WTC11 (cell line): Measurements from ENCODE around the gene CACNA1C. TPM values are rescaled to one million over a fixed set of nuclear protein-coding genes. Genes with fewer than 3 reads are reported as not detected.

Experiments used
- ATAC-seq: fragments of 200-7000 bp; cut with Tn5 transposase; 2 replicates; pipeline ENCODE4 v1.10.0; 2021; ENCODE audit warnings: mild to moderate bottlenecking, moderate library complexity
- CTCF ChIA-PET: fragments of 300-600 bp; sonication (Branson Sonifier 250); formaldehyde crosslinking; loops from one replicate; lab custom pipeline; 2021; ENCODE audit warnings: antibody characterized with exemption; lab: Charles Lee
- POLR2A ChIA-PET: fragments of 350-600 bp; sonication (Branson Sonifier 250); formaldehyde crosslinking; loops from one replicate; lab custom pipeline; 2021; ENCODE audit warnings: antibody characterized with exemption; lab: Charles Lee
- DNase-seq: peaks from one replicate; pipeline ENCODE4 v3.0.0; 2021; ENCODE audit warnings: low spot score
- H3K27ac Mint-ChIP-seq: 2 replicates; pipeline ENCODE4 v1.8.0; 2021; ENCODE audit warnings: mixed read lengths
- H3K27me3 Mint-ChIP-seq: 2 replicates; pipeline ENCODE4 v1.8.0; 2021; ENCODE audit warnings: low read depth, mild to moderate bottlenecking, moderate library complexity, mixed read lengths
- H3K36me3 Mint-ChIP-seq: 2 replicates; pipeline ENCODE4 v1.8.0; 2021; ENCODE audit warnings: mixed read lengths
- H3K4me1 Mint-ChIP-seq: 2 replicates; pipeline ENCODE4 v1.8.0; 2022; ENCODE audit warnings: mixed read lengths
- H3K4me3 Mint-ChIP-seq: 2 replicates; pipeline ENCODE4 v1.8.0; 2021; ENCODE audit warnings: mild to moderate bottlenecking, moderate library complexity, mixed read lengths
- H3K9me3 Mint-ChIP-seq: 2 replicates; pipeline ENCODE4 v1.8.0; 2021; ENCODE audit warnings: mixed read lengths
- CREB1 ChIP-seq: sonication (generic); formaldehyde crosslinking; IDR thresholded peaks from 2 replicates; pipeline ENCODE4 v1.8.0; 2023; ENCODE audit warnings: mild to moderate bottlenecking, missing genetic modification reagents
- CREM ChIP-seq: sonication (generic); formaldehyde crosslinking; IDR thresholded peaks from 2 replicates; pipeline ENCODE4 v1.8.1; 2022; ENCODE audit warnings: mild to moderate bottlenecking, missing genetic modification reagents, moderate library complexity
- GTF2I ChIP-seq: fragments of 250-450 bp; sonication (Bioruptor Pico); conservative IDR thresholded peaks from 2 replicates; pipeline ENCODE4 v1.4.0; 2021; ENCODE audit warnings: mild to moderate bottlenecking
- JUN ChIP-seq: sonication (generic); formaldehyde crosslinking; IDR thresholded peaks from 2 replicates; pipeline ENCODE4 v1.8.0; 2023; ENCODE audit warnings: mild to moderate bottlenecking, missing genetic modification reagents
- KAT7 ChIP-seq: sonication (generic); formaldehyde crosslinking; IDR thresholded peaks from 2 replicates; pipeline ENCODE4 v1.8.1; 2023; ENCODE audit warnings: missing genetic modification reagents, mild to moderate bottlenecking, borderline replicate concordance
- NR3C1 ChIP-seq: sonication (generic); formaldehyde crosslinking; conservative IDR thresholded peaks from 2 replicates; pipeline ENCODE4 v1.8.1; 2023; ENCODE audit warnings: low read depth, mild to moderate bottlenecking, missing genetic modification reagents
- SMAD3 ChIP-seq: sonication (generic); formaldehyde crosslinking; IDR thresholded peaks from 2 replicates; pipeline ENCODE4 v1.8.0; 2022; ENCODE audit warnings: missing genetic modification reagents, mild to moderate bottlenecking, borderline replicate concordance
- SP1 ChIP-seq: sonication (generic); formaldehyde crosslinking; conservative IDR thresholded peaks from 2 replicates; pipeline ENCODE4 v1.8.1; 2022; ENCODE audit warnings: missing genetic modification reagents
- STAT6 ChIP-seq: sonication (generic); formaldehyde crosslinking; conservative IDR thresholded peaks from 2 replicates; pipeline ENCODE4 v1.8.1; 2023; ENCODE audit warnings: mild to moderate bottlenecking, low read depth, missing genetic modification reagents, moderate library complexity
- TCF7 ChIP-seq: sonication (generic); formaldehyde crosslinking; IDR thresholded peaks from 2 replicates; pipeline ENCODE4 v1.8.0; 2022; ENCODE audit warnings: mild to moderate bottlenecking, low read depth, missing genetic modification reagents, moderate library complexity
- ZNF232 ChIP-seq: sonication (generic); formaldehyde crosslinking; IDR thresholded peaks from 2 replicates; pipeline ENCODE4 v1.8.0; 2022; ENCODE audit warnings: mild to moderate bottlenecking, missing genetic modification reagents
- ZNF396 ChIP-seq: fragments of 250-450 bp; sonication (Bioruptor Pico); IDR thresholded peaks from 2 replicates; pipeline ENCODE4 v1.8.0; 2021; ENCODE audit warnings: mild to moderate bottlenecking, moderate library complexity, borderline replicate concordance
- ZNF423 ChIP-seq: fragments of 250-450 bp; sonication (Bioruptor Pico); IDR thresholded peaks from 2 replicates; pipeline ENCODE4 v2.1.2; 2022; ENCODE audit warnings: mild to moderate bottlenecking, moderate library complexity
- ZNF532 ChIP-seq: fragments of 250-450 bp; sonication (Bioruptor Pico); IDR thresholded peaks from 2 replicates; pipeline ENCODE4 v1.9.0; 2021; ENCODE audit warnings: mild to moderate bottlenecking, borderline replicate concordance
- total RNA-seq: library from RNA; stranded (reverse); gene quantifications from 3 replicates; pipeline ENCODE4 v1.2.3, GENCODE V29; 2021
- TF ChIP-seq, protein P1 (sequence below): fragments of 250-450 bp; sonication (Bioruptor Pico); IDR thresholded peaks from 2 replicates; pipeline ENCODE4 v1.9.0; 2021; ENCODE audit warnings: mild to moderate bottlenecking
- TF ChIP-seq, protein P2 (sequence below): sonication (generic); formaldehyde crosslinking; IDR thresholded peaks from 2 replicates; pipeline ENCODE4 v1.8.1; 2022; ENCODE audit warnings: mild to moderate bottlenecking, missing genetic modification reagents, moderate library complexity, borderline replicate concordance

Gene CACNA1C
- total RNA-seq, 1 experiment from 2014 or later: 1.7 TPM

GRCh38 chr12:2286461-2287131 is 233.8 kb downstream of the CACNA1C start (continued):
- TF ChIP-seq ZNF532 (CRISPR knock-in tag): no peak

DNA sequence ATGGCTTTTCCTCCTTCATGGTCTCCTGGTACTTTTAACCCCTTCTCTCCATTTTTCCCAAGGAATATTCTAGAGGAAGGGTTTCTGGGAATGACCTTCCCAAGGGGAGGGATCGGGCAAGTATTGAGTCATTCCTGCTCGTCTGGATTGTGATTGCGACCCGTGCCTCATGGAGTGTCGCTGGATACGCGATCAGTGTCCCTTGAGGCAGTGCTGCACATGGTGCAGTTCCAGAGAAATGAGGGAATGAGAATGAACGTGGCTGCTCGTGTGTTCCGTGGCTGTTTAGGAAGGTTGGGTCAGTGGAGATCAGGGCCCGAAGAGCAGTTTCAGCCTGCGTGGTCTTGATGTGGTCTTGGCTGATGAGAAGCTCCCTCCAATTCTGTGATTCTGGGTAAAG is 234.4 kb downstream of the CACNA1C start:
- ATAC-seq: no peak
- peaks cover 80% of the 10 kb centered on the region for H3K4me1 Mint-ChIP-seq
- H3K27me3 Mint-ChIP-seq: peaks cover 3% of the 10 kb centered on the region; the same call in 1 of the 2 replicates
- no peaks in the 10 kb centered on the region for H3K36me3 Mint-ChIP-seq
- TF ChIP-seq TCF7 (CRISPR knock-in tag) (no peak), KAT7 (no peak), SMAD3 (CRISPR knock-in tag) (no peak), CREB1 (CRISPR knock-in tag) (no peak), NR3C1 (CRISPR knock-in tag) (no peak), JUN (no peak), ZNF396 (CRISPR knock-in tag) (no peak), SP1 (CRISPR knock-in tag) (no peak), CREM (CRISPR knock-in tag) (no peak), ZNF232 (CRISPR knock-in tag) (no peak), ZNF423 (CRISPR knock-in tag) (no peak)
- TF ChIP-seq, protein P1, sequence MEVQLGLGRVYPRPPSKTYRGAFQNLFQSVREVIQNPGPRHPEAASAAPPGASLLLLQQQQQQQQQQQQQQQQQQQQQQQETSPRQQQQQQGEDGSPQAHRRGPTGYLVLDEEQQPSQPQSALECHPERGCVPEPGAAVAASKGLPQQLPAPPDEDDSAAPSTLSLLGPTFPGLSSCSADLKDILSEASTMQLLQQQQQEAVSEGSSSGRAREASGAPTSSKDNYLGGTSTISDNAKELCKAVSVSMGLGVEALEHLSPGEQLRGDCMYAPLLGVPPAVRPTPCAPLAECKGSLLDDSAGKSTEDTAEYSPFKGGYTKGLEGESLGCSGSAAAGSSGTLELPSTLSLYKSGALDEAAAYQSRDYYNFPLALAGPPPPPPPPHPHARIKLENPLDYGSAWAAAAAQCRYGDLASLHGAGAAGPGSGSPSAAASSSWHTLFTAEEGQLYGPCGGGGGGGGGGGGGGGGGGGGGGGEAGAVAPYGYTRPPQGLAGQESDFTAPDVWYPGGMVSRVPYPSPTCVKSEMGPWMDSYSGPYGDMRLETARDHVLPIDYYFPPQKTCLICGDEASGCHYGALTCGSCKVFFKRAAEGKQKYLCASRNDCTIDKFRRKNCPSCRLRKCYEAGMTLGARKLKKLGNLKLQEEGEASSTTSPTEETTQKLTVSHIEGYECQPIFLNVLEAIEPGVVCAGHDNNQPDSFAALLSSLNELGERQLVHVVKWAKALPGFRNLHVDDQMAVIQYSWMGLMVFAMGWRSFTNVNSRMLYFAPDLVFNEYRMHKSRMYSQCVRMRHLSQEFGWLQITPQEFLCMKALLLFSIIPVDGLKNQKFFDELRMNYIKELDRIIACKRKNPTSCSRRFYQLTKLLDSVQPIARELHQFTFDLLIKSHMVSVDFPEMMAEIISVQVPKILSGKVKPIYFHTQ: no peak
- TF ChIP-seq, protein P2, sequence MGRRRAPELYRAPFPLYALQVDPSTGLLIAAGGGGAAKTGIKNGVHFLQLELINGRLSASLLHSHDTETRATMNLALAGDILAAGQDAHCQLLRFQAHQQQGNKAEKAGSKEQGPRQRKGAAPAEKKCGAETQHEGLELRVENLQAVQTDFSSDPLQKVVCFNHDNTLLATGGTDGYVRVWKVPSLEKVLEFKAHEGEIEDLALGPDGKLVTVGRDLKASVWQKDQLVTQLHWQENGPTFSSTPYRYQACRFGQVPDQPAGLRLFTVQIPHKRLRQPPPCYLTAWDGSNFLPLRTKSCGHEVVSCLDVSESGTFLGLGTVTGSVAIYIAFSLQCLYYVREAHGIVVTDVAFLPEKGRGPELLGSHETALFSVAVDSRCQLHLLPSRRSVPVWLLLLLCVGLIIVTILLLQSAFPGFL (CRISPR knock-in tag): no peak
- H3K27ac Mint-ChIP-seq: no peak overlapping the region
- H3K4me3 Mint-ChIP-seq: no peak overlapping the region
- H3K9me3 Mint-ChIP-seq: no peaks in the 10 kb centered on the region
- ChIA-PET CTCF (interaction anchor here (0.6 to 12.7 kb wide), 9 partner anchors 14 to 354 kb away, joined by 3 to 169 read pairs (median 4); partner anchors contain the start of gene CACNA1C), POLR2A (no interaction called here)
- no peak for DNase-seq

GRCh38 chr12:2287589-2287988 is 234.8 kb downstream of the CACNA1C start:
- no peak for ATAC-seq
- H3K27ac Mint-ChIP-seq: no peak overlapping the region
- CTCF ChIA-PET: interaction anchor here (0.6 to 12.7 kb wide), 9 partner anchors 14 to 354 kb away, joined by 3 to 169 read pairs (median 4); partner anchors contain the start of gene CACNA1C
- no peak overlapping the region for H3K4me3 Mint-ChIP-seq
- no peaks in the 10 kb centered on the region for H3K9me3 Mint-ChIP-seq
- no peaks in the 10 kb centered on the region for H3K36me3 Mint-ChIP-seq
- peaks cover 3% of the 10 kb centered on the region; the same call in 1 of the 2 replicates for H3K27me3 Mint-ChIP-seq
- POLR2A ChIA-PET: no interaction called here
- TF ChIP-seq GTF2I (CRISPR knock-in tag): no peak
- no peak for TF ChIP-seq STAT6
- H3K4me1 Mint-ChIP-seq: peaks cover 76% of the 10 kb centered on the region
- DNase-seq: no peak
